H9 (cell line): ENCODE measurements around the gene ADTRP. TPM values are rescaled to one million over a fixed set of nuclear protein-coding genes. Genes with fewer than 3 reads are reported as not detected.

ENCODE experiments used
- DNase-seq: peaks from one replicate; pipeline ENCODE4 v3.0.0-alpha.2; 2017
- H2AFZ ChIP-seq: one replicate; pipeline ENCODE4 v1.6.1; 2013; ENCODE audit warnings: mild to moderate bottlenecking, low read length, control low read depth, moderate library complexity
- H2AK5ac ChIP-seq: 2 replicates; pipeline ENCODE4 v1.6.1; 2013; ENCODE audit warnings: low read length, control low read depth, mixed read lengths; ENCODE audit not compliant: insufficient read length
- H2BK120ac ChIP-seq: one replicate; pipeline ENCODE4 v1.6.1; 2013; ENCODE audit warnings: low read depth, mild to moderate bottlenecking, low read length, control low read depth, inconsistent platforms; ENCODE audit not compliant: poor library complexity, severe bottlenecking
- H2BK12ac ChIP-seq: 2 replicates; pipeline ENCODE4 v1.6.1; 2013; ENCODE audit warnings: low read length, control low read depth, mixed read lengths, low read depth; ENCODE audit not compliant: insufficient read length
- H2BK15ac ChIP-seq: 2 replicates; pipeline ENCODE4 v1.6.1; 2013; ENCODE audit warnings: low read depth, low read length, control low read depth
- H2BK20ac ChIP-seq: one replicate; pipeline ENCODE4 v1.6.1; 2013; ENCODE audit warnings: low read depth, mild to moderate bottlenecking, low read length, control low read depth, inconsistent platforms; ENCODE audit not compliant: poor library complexity, severe bottlenecking
- H2BK5ac ChIP-seq: 2 replicates; pipeline ENCODE4 v1.6.1; 2013; ENCODE audit warnings: low read length, control low read depth, mixed read lengths; ENCODE audit not compliant: insufficient read length
- H3K14ac ChIP-seq: 2 replicates; pipeline ENCODE4 v1.6.1; 2013; ENCODE audit warnings: low read length, control low read depth; ENCODE audit not compliant: insufficient read depth
- H3K18ac ChIP-seq: 2 replicates; pipeline ENCODE4 v1.6.1; 2013; ENCODE audit warnings: low read depth, mild to moderate bottlenecking, mixed read lengths, low read length, control low read depth; ENCODE audit not compliant: insufficient read length
- H3K23ac ChIP-seq: 2 replicates; pipeline ENCODE4 v1.6.1; 2013; ENCODE audit warnings: low read length, control low read depth, mixed read lengths, low read depth; ENCODE audit not compliant: insufficient read length
- H3K23me2 ChIP-seq: 2 replicates; pipeline ENCODE4 v1.6.1; 2013; ENCODE audit warnings: low read depth, mild to moderate bottlenecking, mixed read lengths, low read length, control low read depth; ENCODE audit not compliant: insufficient read length, poor library complexity, severe bottlenecking
- H3K27ac ChIP-seq: 2 replicates; pipeline ENCODE4 v1.5.1; 2013; ENCODE audit warnings: low read length, control low read depth, mixed read lengths, low read depth; ENCODE audit not compliant: insufficient read length
- H3K27me3 ChIP-seq: 2 replicates; pipeline ENCODE4 v1.6.1; 2013; ENCODE audit warnings: low read length, control low read depth, inconsistent platforms; ENCODE audit not compliant: insufficient read depth
- H3K4ac ChIP-seq: 2 replicates; pipeline ENCODE4 v1.6.1; 2013; ENCODE audit warnings: low read depth, mild to moderate bottlenecking, control low read depth, inconsistent platforms, low read length, moderate library complexity
- H3K4me1 ChIP-seq: 2 replicates; pipeline ENCODE4 v1.6.1; 2013; ENCODE audit warnings: low read length, control low read depth, inconsistent platforms; ENCODE audit not compliant: insufficient read depth
- H3K4me2 ChIP-seq: 2 replicates; pipeline ENCODE4 v1.6.1; 2013; ENCODE audit warnings: low read length, control low read depth, mixed read lengths; ENCODE audit not compliant: insufficient read length, insufficient read depth
- H3K56ac ChIP-seq: 2 replicates; pipeline ENCODE4 v1.6.1; 2013; ENCODE audit warnings: low read depth, mild to moderate bottlenecking, mixed read lengths, low read length, control low read depth; ENCODE audit not compliant: insufficient read length
- H3K79me1 ChIP-seq: 2 replicates; pipeline ENCODE4 v1.6.1; 2013; ENCODE audit warnings: low read depth, mild to moderate bottlenecking, moderate library complexity, low read length, control low read depth, inconsistent platforms; ENCODE audit not compliant: insufficient read depth, poor library complexity, severe bottlenecking
- H3K79me2 ChIP-seq: 2 replicates; pipeline ENCODE4 v1.6.1; 2013; ENCODE audit warnings: low read length, control low read depth, inconsistent platforms; ENCODE audit not compliant: insufficient read depth
- H3K9ac ChIP-seq: 2 replicates; pipeline ENCODE4 v1.6.1; 2013; ENCODE audit warnings: low read length, control low read depth, mixed read lengths; ENCODE audit not compliant: insufficient read length; ENCODE audit errors: extremely low read depth
- H3K9me3 ChIP-seq: one replicate; pipeline ENCODE4 v1.6.1; 2013; ENCODE audit warnings: low read depth, low read length, inconsistent platforms; ENCODE audit not compliant: control insufficient read depth
- H3T11ph ChIP-seq: one replicate; pipeline ENCODE4 v1.6.1; 2013; ENCODE audit warnings: mild to moderate bottlenecking, low read length, control low read depth, inconsistent platforms
- H4K20me1 ChIP-seq: one replicate; pipeline ENCODE4 v1.6.1; 2013; ENCODE audit not compliant: control insufficient read depth, insufficient read length, insufficient read depth
- H4K5ac ChIP-seq: 2 replicates; pipeline ENCODE4 v1.6.1; 2013; ENCODE audit warnings: low read depth, mild to moderate bottlenecking, mixed read lengths, low read length, control low read depth; ENCODE audit not compliant: insufficient read length
- H4K8ac ChIP-seq: replicated peaks from 2 replicates; pipeline ENCODE4 v1.6.1; 2013; ENCODE audit warnings: low read length, control low read depth, mixed read lengths, low read depth; ENCODE audit not compliant: insufficient read length
- H4K91ac ChIP-seq: 2 replicates; pipeline ENCODE4 v1.6.1; 2013; ENCODE audit warnings: low read depth, mild to moderate bottlenecking, moderate library complexity, mixed read lengths, low read length, control low read depth; ENCODE audit not compliant: insufficient read length
- H3K27ac Mint-ChIP-seq, 3 experiments: 2 replicates in 2 of 3; 3 replicates in 1 of 3; pipeline ENCODE4 v1.8.0; 2020 to 2021; ENCODE audit warnings: mixed read lengths in 3 of 3, mild to moderate bottlenecking in 1 of 3, moderate library complexity in 1 of 3
- H3K27me3 Mint-ChIP-seq: 2 replicates; pipeline ENCODE4 v1.8.0; 2021; ENCODE audit warnings: low read depth, mild to moderate bottlenecking, moderate library complexity, mixed read lengths
- H3K36me3 Mint-ChIP-seq, 3 experiments: 2 replicates in 2 of 3; 3 replicates in 1 of 3; pipeline ENCODE4 v1.8.0; 2020 to 2021; ENCODE audit warnings: low read depth in 3 of 3, mixed read lengths in 3 of 3; ENCODE audit not compliant: insufficient read depth in 1 of 3
- H3K4me1 Mint-ChIP-seq, 2 experiments: 2 replicates each; pipeline ENCODE4 v1.8.0; 2020; ENCODE audit warnings: mixed read lengths in 2 of 2
- H3K4me3 Mint-ChIP-seq, 2 experiments: 2 replicates in 1 of 2; 3 replicates in 1 of 2; pipeline ENCODE4 v1.8.0; 2020 to 2021; ENCODE audit warnings: mild to moderate bottlenecking in 2 of 2, mixed read lengths in 2 of 2, moderate library complexity in 1 of 2
- H3K9me3 Mint-ChIP-seq, 2 experiments: 2 replicates in 1 of 2; 3 replicates in 1 of 2; pipeline ENCODE4 v1.8.0; 2020; ENCODE audit warnings: mild to moderate bottlenecking in 2 of 2, mixed read lengths in 2 of 2, moderate library complexity in 1 of 2
- CTCF ChIP-seq: fragments of 200-600 bp; sonication (generic); conservative IDR thresholded peaks from 3 replicates; pipeline ENCODE4 v1.8.0; 2021; ENCODE audit warnings: antibody characterized with exemption, mild to moderate bottlenecking
- WGBS: extraction: QIAGEN DNeasy Blood & Tissue Kit; methylation state at CpG from one replicate; pipeline ENCODE4 v1.1.7; 2013; ENCODE audit warnings: missing lambda C conversion rate, low lambda C conversion rate, mixed read lengths; ENCODE audit not compliant: insufficient read length; ENCODE audit errors: extremely low coverage; 5-methylcytosine and 5-hydroxymethylcytosine counted together
- total RNA-seq: library from RNA; stranded (reverse); gene quantifications from 2 replicates; pipeline ENCODE4 v1.2.1, GENCODE V29; 2021

Gene ADTRP
- total RNA-seq, 1 experiment from 2014 or later: not detected

GRCh38 chr6:11770546-11771466 lies 7.8 kb downstream of the ADTRP start:
- Histone ChIP-seq H3K4me2 (no peak overlapping the region), H4K8ac (no peak overlapping the region), H3K23me2 (no peaks in the 10 kb centered on the region), H3K4ac (no peak overlapping the region), H2AK5ac (no peak overlapping the region), H2AFZ (no peak overlapping the region), H3K9ac (no peak overlapping the region), H3K9me3 (no peaks in the 10 kb centered on the region), H3K27ac (no peak overlapping the region), H3K79me2 (no peaks in the 10 kb centered on the region), H4K91ac (no peak overlapping the region), H2BK12ac (no peak overlapping the region), H3K79me1 (no peaks in the 10 kb centered on the region), H3K18ac (no peak overlapping the region), H4K5ac (no peak overlapping the region), H3K14ac (peak overlapping the region; percentile 44; the same call in 1 of the 2 replicates), H3T11ph (no peak overlapping the region), H2BK20ac (no peak overlapping the region), H2BK5ac (no peak overlapping the region), H2BK120ac (no peak overlapping the region), H3K27me3 (no peaks in the 10 kb centered on the region; the same call in 1 of the 2 replicates), H4K20me1 (no peaks in the 10 kb centered on the region), H3K23ac (no peak overlapping the region), H3K56ac (no peak overlapping the region), H2BK15ac (no peak overlapping the region), H3K4me1 (peaks cover 10% of the 10 kb centered on the region)
- peaks cover 48 to 53% of the 10 kb centered on the region in 2 experiments for H3K4me1 Mint-ChIP-seq
- peak; percentile 64 for DNase-seq
- H3K27ac Mint-ChIP-seq: peak overlapping the region; percentile 87 to 93 (median 88)
- no peak for TF ChIP-seq CTCF
- H3K27me3 Mint-ChIP-seq: peaks cover 1% of the 10 kb centered on the region; the same call in 1 of the 2 replicates
- H3K4me3 Mint-ChIP-seq: peak overlapping the region; percentile 16 to 24; a peak in 1 of 5 replicates
- peaks cover 0 to 1% (median 0%) of the 10 kb centered on the region in 3 experiments; a peak in 2 of 7 replicates for H3K36me3 Mint-ChIP-seq
- WGBS: no CpG with 5 or more reads among the region's 27 CpGs
- no peaks in the 10 kb centered on the region; a peak in 1 of 5 replicates for H3K9me3 Mint-ChIP-seq
